ENCODE results near the gene RTCB.

RTCB gene

DNA sequence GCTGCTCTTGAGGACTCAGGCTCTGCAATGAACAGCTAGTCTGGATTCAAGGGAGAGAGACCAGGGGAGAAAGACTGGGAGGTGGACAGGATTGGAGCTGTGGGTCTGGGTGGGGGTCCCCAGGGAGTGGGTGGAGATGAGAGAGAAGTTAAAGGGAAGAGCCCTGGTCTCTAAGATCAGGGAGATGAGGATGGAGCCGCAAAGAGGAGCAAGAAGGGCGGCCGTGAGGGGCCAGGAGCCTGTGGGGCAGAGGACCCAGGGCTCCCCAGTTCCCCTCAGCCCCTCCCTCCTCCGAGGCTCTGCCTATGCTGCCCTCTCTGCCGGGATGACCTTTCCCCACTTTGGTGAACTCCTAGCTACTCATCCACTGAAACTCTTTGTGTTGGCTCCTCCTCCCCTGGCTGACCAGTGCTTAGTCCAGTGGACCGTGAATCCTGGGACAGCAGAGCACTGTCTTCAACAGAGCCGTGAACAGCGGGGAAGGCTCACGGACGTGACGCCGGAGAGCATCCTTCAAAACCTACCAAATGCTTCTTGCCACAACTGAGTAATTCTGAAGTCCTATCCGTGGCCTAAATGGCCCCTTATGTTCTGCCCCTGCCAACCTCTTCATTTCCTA is 70.8 kb downstream of the RTCB start:
- TF ChIP-seq CREB1 (IDR thresholded peaks at IDR 0.05; ENCODE audit: low read depth) (no peak), CEBPB (IDR thresholded peaks at IDR 0.05) (no peak), ZBTB7A (IDR thresholded peaks at IDR 0.05; ENCODE audit: low read depth) (no peak), REST (IDR thresholded peaks at IDR 0.05; ENCODE audit: low read depth) (no peak), EGR1 (IDR thresholded peaks at IDR 0.05) (no peak), MAX (IDR thresholded peaks at IDR 0.05) (no peak), TCF12 (IDR thresholded peaks at IDR 0.05; ENCODE audit: low read depth) (no peak), EP300 (IDR thresholded peaks at IDR 0.05; ENCODE audit: borderline replicate concordance) (no peak), NFIC (IDR thresholded peaks at IDR 0.05) (no peak), RAD21 (IDR thresholded peaks at IDR 0.05; ENCODE audit: low read depth) (no peak), TEAD4 (IDR thresholded peaks at IDR 0.05) (no peak), USF1 (IDR thresholded peaks at IDR 0.05) (no peak), FOXM1 (IDR thresholded peaks at IDR 0.05; ENCODE audit: borderline replicate concordance, low read depth) (no peak), YY1 (IDR thresholded peaks at IDR 0.05; ENCODE audit: low read depth) (no peak)

DNA sequence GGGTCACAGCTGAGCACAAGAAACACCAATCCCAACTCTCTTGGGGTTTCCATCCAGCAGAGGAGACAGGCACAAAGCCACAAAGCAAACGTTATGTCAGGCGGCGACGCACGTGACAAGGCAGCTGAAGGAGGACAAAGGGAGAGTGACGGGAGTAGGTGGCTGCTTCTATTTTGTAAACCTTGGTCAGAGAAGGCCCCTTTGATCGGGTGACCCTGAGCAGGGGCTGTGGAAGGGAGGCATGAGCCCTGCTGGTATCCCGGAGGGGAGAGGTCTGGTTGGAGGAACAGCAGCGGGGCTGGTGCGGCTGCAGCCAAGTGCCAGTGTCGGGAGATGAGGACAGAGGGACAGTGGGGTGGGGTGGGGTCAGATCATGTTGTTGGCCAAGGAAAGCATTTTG is 71.6 kb downstream of the RTCB start:
- TF ChIP-seq REST (IDR thresholded peaks at IDR 0.05; ENCODE audit: low read depth) (no peak), TEAD4 (IDR thresholded peaks at IDR 0.05) (no peak), FOXM1 (IDR thresholded peaks at IDR 0.05; ENCODE audit: borderline replicate concordance, low read depth) (no peak), CREB1 (IDR thresholded peaks at IDR 0.05; ENCODE audit: low read depth) (no peak)

- TF ChIP-seq TEAD4 (IDR thresholded peaks at IDR 0.05): no peak
- no peak for TF ChIP-seq TCF12 (IDR thresholded peaks at IDR 0.05; ENCODE audit: low read depth)
Measured at GRCh38 chr22:32339190-32340012, 72.6 kb downstream of the RTCB start.

GRCh38 chr22:32338757-32339156 is 73.3 kb downstream of the RTCB start:
- no peak for TF ChIP-seq TAF1 (IDR thresholded peaks at IDR 0.05; ENCODE audit: low read depth)
- no peak for TF ChIP-seq CREB1 (IDR thresholded peaks at IDR 0.05; ENCODE audit: low read depth)
- no peak for TF ChIP-seq NFIC (IDR thresholded peaks at IDR 0.05)
- no peak for TF ChIP-seq EP300 (IDR thresholded peaks at IDR 0.05; ENCODE audit: borderline replicate concordance)
- TF ChIP-seq ZBTB7A (IDR thresholded peaks at IDR 0.05; ENCODE audit: low read depth): no peak
- no peak for TF ChIP-seq EGR1 (IDR thresholded peaks at IDR 0.05)
- TF ChIP-seq CEBPB (IDR thresholded peaks at IDR 0.05): no peak
- TF ChIP-seq YY1 (IDR thresholded peaks at IDR 0.05; ENCODE audit: low read depth): no peak
